Psoas muscle (tissue), 8 donors: ENCODE measurements around the gene TMEM244. TPM values are rescaled to one million over a fixed set of nuclear protein-coding genes. Genes with fewer than 3 reads are reported as not detected.
"Not testable (repeated sequence)": the region's sequence is repeated elsewhere in the genome, so short reads cannot be mapped to it uniquely, and the experiment has no call there.

ENCODE experiments used
- ATAC-seq, 4 donors: fragments of 200-7000 bp; cut with Tn5 transposase; one replicate each; pipeline ENCODE4 v1.9.1; 2020; ENCODE audit warnings: moderate library complexity in 3 of 4, mild to moderate bottlenecking in 2 of 4
- DNase-seq, 2 donors: peaks; one replicate each; pipeline ENCODE4 v3.0.0-alpha.2; 2020
- H3K27ac ChIP-seq: fragments of 200-600 bp; one replicate; pipeline ENCODE4 v1.8.0; 2022
- H3K27me3 ChIP-seq, 3 donors: fragments of 200-600 bp in 1 of 3; one replicate each; pipeline versions ENCODE4 v1.6.1 to v1.8.0; 2013 to 2022; ENCODE audit warnings: low read length in 2 of 3, mild to moderate bottlenecking in 2 of 3, moderate library complexity in 1 of 3; ENCODE audit not compliant: insufficient read depth in 3 of 3
- H3K36me3 ChIP-seq, 2 donors: fragments of 200-600 bp in 1 of 2; one replicate each; pipeline versions ENCODE4 v1.6.1 to v1.8.0; 2013 to 2022; ENCODE audit warnings: low read depth in 1 of 2, mild to moderate bottlenecking in 1 of 2, moderate library complexity in 1 of 2; ENCODE audit not compliant: insufficient read depth in 1 of 2
- H3K4me1 ChIP-seq: fragments of 200-600 bp; one replicate; pipeline ENCODE4 v1.8.0; 2022
- H3K4me3 ChIP-seq: fragments of 200-600 bp; one replicate; pipeline ENCODE4 v1.8.0; 2022; ENCODE audit warnings: mild to moderate bottlenecking
- H3K9me3 ChIP-seq: fragments of 200-600 bp; one replicate; pipeline ENCODE4 v1.8.0; 2022
- CTCF ChIP-seq: fragments of 200-600 bp; IDR thresholded peaks from one replicate; pipeline ENCODE4 v1.8.0; 2022; ENCODE audit warnings: antibody characterized with exemption
- WGBS, 3 donors: extraction: QIAGEN DNeasy Blood & Tissue Kit; methylation state at CpG; one replicate each; pipeline versions ENCODE4 v1.1.6 to v1.1.7; 2013; 5-methylcytosine and 5-hydroxymethylcytosine counted together
- intact Hi-C, 2 donors: fragments of 100-400 bp; cut with DNase I; formaldehyde crosslinking; loops; one replicate each; pipeline versions ENCODE4 v1.11.0 to v1.14.2; 2022
- polyA plus RNA-seq, 3 donors: library from polyadenylated mRNA; stranded (reverse); fragments of 200-250 nt; gene quantifications; one replicate each; pipeline ENCODE4 v1.2.3, GENCODE V29; 2013
- total RNA-seq, 4 donors: library from RNA; stranded (reverse); fragmentation: NEBNext Ultra II Directional in 2 of 4; extraction: Animal tissue kit (Norgen Biotek cat#: 25700) in 2 of 4; gene quantifications; one replicate each; pipeline versions ENCODE4 v1.2.1 to v1.2.4, GENCODE V29; 2021 to 2023
- donor health status: healthy with polysubstance abuse.
- donor health status: DM: no; HTN: no; CAD: no; lungs with moderate emphysema.
- donor health status: Bipolar disorder and iron deficiency.
- donor health status: healthy.
- donor health status: DM: yes; HTN: yes; CAD: no.
- donor health status: DM: no; HTN: no; CAD: no.
- donor health status: DM: no; HTN: no; CAD: no.
- donor health status: DM: yes; HTN: yes; CAD: no.

Gene TMEM244
- total and polyA plus RNA-seq, 7 donors = not detected

GRCh38 chr6:129844118-129844891 lies 16.8 kb downstream of the TMEM244 start:
- TF ChIP-seq CTCF = no peak
- no peaks in the 10 kb centered on the region for H3K27me3 ChIP-seq
- DNase-seq (no peak), ATAC-seq (no peak)
- H3K27ac ChIP-seq = no peak overlapping the region
- H3K4me3 ChIP-seq = no peak overlapping the region
- H3K36me3 ChIP-seq = no peaks in the 10 kb centered on the region
- H3K4me1 ChIP-seq = no peaks in the 10 kb centered on the region
- no peaks in the 10 kb centered on the region for H3K9me3 ChIP-seq
- 53 to 56% (median 55%) methylated on average over 10 of the region's 10 CpGs for WGBS, 3 donors
- intact Hi-C loops = no loop called here

GRCh38 chr6:129843573-129843972 lies 17.5 kb downstream of the TMEM244 start:
- intact Hi-C loops = no loop called here
- 82 to 89% (median 86%) methylated on average over 5 of the region's 5 CpGs for WGBS, 3 donors
- ATAC-seq (no peak), DNase-seq (no peak)
- TF ChIP-seq CTCF = no peak
- Histone ChIP-seq H3K27me3 (no peaks in the 10 kb centered on the region), H3K4me3 (no peak overlapping the region), H3K9me3 (no peaks in the 10 kb centered on the region), H3K4me1 (no peaks in the 10 kb centered on the region), H3K27ac (no peak overlapping the region), H3K36me3 (no peaks in the 10 kb centered on the region)

GRCh38 chr6:129842881-129843409 lies 18.2 kb downstream of the TMEM244 start:
- TF ChIP-seq CTCF = no peak
- intact Hi-C loops = no loop called here
- no peak overlapping the region for H3K4me3 ChIP-seq
- DNase-seq = no peak
- H3K27me3 ChIP-seq = no peaks in the 10 kb centered on the region
- no peaks in the 10 kb centered on the region for H3K9me3 ChIP-seq
- no peaks in the 10 kb centered on the region for H3K36me3 ChIP-seq
- H3K4me1 ChIP-seq = no peaks in the 10 kb centered on the region
- no peak overlapping the region for H3K27ac ChIP-seq
- ATAC-seq = no peak

- Histone ChIP-seq H3K36me3 (no peaks in the 10 kb centered on the region), H3K4me3 (no peak overlapping the region), H3K4me1 (no peaks in the 10 kb centered on the region), H3K27me3 (no peaks in the 10 kb centered on the region), H3K27ac (no peak overlapping the region), H3K9me3 (no peaks in the 10 kb centered on the region)
- no peak for ATAC-seq
- intact Hi-C loops = no loop called here
- no peak for TF ChIP-seq CTCF
- WGBS, 3 donors = 59 to 86% (median 84%) methylated on average over 1 of the region's 1 CpG
- no peak for DNase-seq
Measured at GRCh38 chr6:129842137-129842536, 19.0 kb downstream of the TMEM244 start.

GRCh38 chr6:129839562-129839961 lies 21.6 kb downstream of the TMEM244 start:
- 46 to 92% (median 71%) methylated on average over 1 of the region's 1 CpG for WGBS, 3 donors
- H3K36me3 ChIP-seq, H3K9me3 ChIP-seq, ATAC-seq, H3K27ac ChIP-seq, DNase-seq, H3K4me3 ChIP-seq, H3K4me1 ChIP-seq, H3K27me3 ChIP-seq, intact Hi-C loops: not testable (repeated sequence)
